Medulla oblongata (tissue), 1 donor: Measurements from ENCODE around the gene SKP1.
A peak's percentile ranks its signal among the peaks of the same experiment; 100 is the strongest.

Experiments used
- DNase-seq: peaks from one replicate; pipeline ENCODE4 v3.0.0-alpha.2; 2015; ENCODE audit errors: extremely low spot score

Gene SKP1

GRCh38 chr5:134143944-134144941, 32.5 kb downstream of the SKP1 start:
- no peak for DNase-seq

GRCh38 chr5:134143431-134143830, 33.3 kb downstream of the SKP1 start:
- no peak for DNase-seq

- DNase-seq = no peak
Observed at GRCh38 chr5:134142806-134143205, 33.9 kb downstream of the SKP1 start.

GRCh38 chr5:134142052-134142451, 34.7 kb downstream of the SKP1 start:
- no peak for DNase-seq

GRCh38 chr5:134141331-134142050, 35.3 kb downstream of the SKP1 start:
- no peak for DNase-seq

GRCh38 chr5:134140530-134141201, 36.1 kb downstream of the SKP1 start:
- DNase-seq = peak; percentile 73

- no peak for DNase-seq
Observed at GRCh38 chr5:134139891-134140469, 36.8 kb downstream of the SKP1 start.

GRCh38 chr5:134139377-134139851, 37.3 kb downstream of the SKP1 start:
- DNase-seq = no peak

- DNase-seq = no peak
Observed at GRCh38 chr5:134138416-134139376, 38.1 kb downstream of the SKP1 start.

GRCh38 chr5:134136771-134137170, 40.0 kb downstream of the SKP1 start:
- DNase-seq = no peak

GRCh38 chr5:134136221-134136631, 40.5 kb downstream of the SKP1 start:
- DNase-seq = no peak

GRCh38 chr5:134135091-134135655, 41.6 kb downstream of the SKP1 start:
- no peak for DNase-seq

- DNase-seq = peak; percentile 49
Observed at GRCh38 chr5:134133995-134134541, 42.7 kb downstream of the SKP1 start.

- no peak for DNase-seq
Observed at GRCh38 chr5:134133188-134133994, 43.4 kb downstream of the SKP1 start.

- DNase-seq = no peak
Observed at GRCh38 chr5:134132372-134133187, 44.2 kb downstream of the SKP1 start.

- no peak for DNase-seq
Observed at GRCh38 chr5:134131578-134132350, 45.0 kb downstream of the SKP1 start.

GRCh38 chr5:134131165-134131564, 45.6 kb downstream of the SKP1 start:
- no peak for DNase-seq
